ENCODE results near the gene ARHGAP45. TPM values are rescaled to one million over a fixed set of nuclear protein-coding genes. Genes with fewer than 3 reads are reported as not detected.
A peak's percentile ranks its signal among the peaks of the same experiment; 100 is the strongest.

The ARHGAP45 gene
- total RNA-seq, 2 experiments from 2014 or later, result 433 to 445 TPM

DNA sequence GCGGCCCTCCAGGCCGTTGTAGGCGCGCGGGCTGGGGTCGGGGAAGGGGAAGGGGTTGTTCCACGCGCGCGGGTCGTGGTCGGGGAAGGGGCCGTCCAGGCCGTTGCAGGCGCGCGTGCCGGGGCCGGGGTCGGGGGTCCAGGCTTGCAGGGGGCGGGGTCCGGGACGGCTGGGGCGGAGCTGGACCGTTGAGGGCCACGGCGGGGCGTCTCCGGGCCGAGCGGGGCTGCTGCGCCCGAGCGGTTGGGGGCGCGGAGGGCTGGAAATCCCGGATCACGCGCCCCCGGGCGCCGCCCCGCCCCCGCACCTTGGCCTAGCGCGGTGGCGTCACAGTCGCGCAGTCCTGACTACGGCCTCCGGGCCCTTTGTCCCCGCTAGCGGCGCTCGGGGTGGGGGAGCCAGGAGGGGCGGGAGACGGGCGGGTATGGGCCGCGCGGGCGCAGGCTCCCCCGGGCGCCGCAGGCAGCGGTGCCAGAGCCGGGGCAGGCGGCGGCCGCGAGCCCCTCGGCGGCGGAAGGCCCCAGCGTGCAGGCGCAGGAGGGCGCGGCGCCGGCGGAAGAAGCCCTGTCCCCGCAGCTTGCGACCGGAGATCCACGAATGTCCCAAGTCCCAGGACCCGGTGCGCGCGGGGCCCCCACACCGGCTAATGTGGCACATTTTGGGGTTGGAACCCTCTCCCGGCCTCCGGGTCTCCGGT, 37.5 kb downstream of the ARHGAP45 start:
- ATAC-seq, result peak; percentile 38
- Mint-ChIP-seq H3K4me1 (ENCODE audit: low read depth) (peaks cover 41% of the 10 kb centered on the region), H3K27ac (no peak overlapping the region), H3K27me3 (ENCODE audit: low read depth) (no peaks in the 10 kb centered on the region), H3K9me3 (ENCODE audit: insufficient read depth) (no peaks in the 10 kb centered on the region), H3K4me3 (peak overlapping the region; percentile 75), H3K36me3 (ENCODE audit: low read depth) (peaks cover 8% of the 10 kb centered on the region)
- peak; percentile 75 for DNase-seq
- ChIA-PET CTCF (interaction anchor here (1.1 kb wide), 1 partner anchor 9 kb away, joined by 4 read pairs; no protein-coding TSS in a partner anchor), POLR2A (interaction anchor here (0.7 to 2.2 kb wide), 4 partner anchors 10 to 75 kb away, joined by 3 to 10 read pairs (median 4); partner anchors contain the start of gene ARHGAP45)

GRCh38 chr19:1105008-1105872, 38.3 kb downstream of the ARHGAP45 start:
- ATAC-seq (no peak), DNase-seq (no peak)
- Mint-ChIP-seq H3K27ac (peak overlapping the region; percentile 55), H3K4me3 (peak overlapping the region; percentile 75), H3K27me3 (ENCODE audit: low read depth) (no peaks in the 10 kb centered on the region), H3K4me1 (ENCODE audit: low read depth) (peaks cover 34% of the 10 kb centered on the region), H3K9me3 (ENCODE audit: insufficient read depth) (no peaks in the 10 kb centered on the region), H3K36me3 (ENCODE audit: low read depth) (peaks cover 4% of the 10 kb centered on the region)
- POLR2A ChIA-PET, result interaction anchor here (0.7 to 1.0 kb wide), 2 partner anchors 29 to 65 kb away, joined by 3 read pairs; partner anchors contain the start of gene ABCA7
- CTCF ChIA-PET, result interaction anchor here (1.1 kb wide), 1 partner anchor 8 kb away, joined by 4 read pairs; no protein-coding TSS in a partner anchor

GRCh38 chr19:1105873-1106840, 39.2 kb downstream of the ARHGAP45 start:
- Mint-ChIP-seq H3K27me3 (ENCODE audit: low read depth) (no peaks in the 10 kb centered on the region), H3K27ac (peak overlapping the region; percentile 34), H3K4me3 (peak overlapping the region; percentile 58), H3K36me3 (ENCODE audit: low read depth) (peaks cover 4% of the 10 kb centered on the region), H3K9me3 (ENCODE audit: insufficient read depth) (no peaks in the 10 kb centered on the region), H3K4me1 (ENCODE audit: low read depth) (peaks cover 32% of the 10 kb centered on the region)
- ChIA-PET CTCF (no interaction called here), POLR2A (interaction anchor here (0.5 to 1.0 kb wide), 3 partner anchors 11 to 306 kb away, joined by 3 to 4 read pairs (median 3); partner anchors contain the start of gene ABCA7)
- DNase-seq (no peak), ATAC-seq (no peak)

GRCh38 chr19:1106841-1107660, 40.1 kb downstream of the ARHGAP45 start:
- CTCF ChIA-PET, result no interaction called here
- no peak overlapping the region for H3K4me3 Mint-ChIP-seq
- no peak overlapping the region for H3K27ac Mint-ChIP-seq

DNA sequence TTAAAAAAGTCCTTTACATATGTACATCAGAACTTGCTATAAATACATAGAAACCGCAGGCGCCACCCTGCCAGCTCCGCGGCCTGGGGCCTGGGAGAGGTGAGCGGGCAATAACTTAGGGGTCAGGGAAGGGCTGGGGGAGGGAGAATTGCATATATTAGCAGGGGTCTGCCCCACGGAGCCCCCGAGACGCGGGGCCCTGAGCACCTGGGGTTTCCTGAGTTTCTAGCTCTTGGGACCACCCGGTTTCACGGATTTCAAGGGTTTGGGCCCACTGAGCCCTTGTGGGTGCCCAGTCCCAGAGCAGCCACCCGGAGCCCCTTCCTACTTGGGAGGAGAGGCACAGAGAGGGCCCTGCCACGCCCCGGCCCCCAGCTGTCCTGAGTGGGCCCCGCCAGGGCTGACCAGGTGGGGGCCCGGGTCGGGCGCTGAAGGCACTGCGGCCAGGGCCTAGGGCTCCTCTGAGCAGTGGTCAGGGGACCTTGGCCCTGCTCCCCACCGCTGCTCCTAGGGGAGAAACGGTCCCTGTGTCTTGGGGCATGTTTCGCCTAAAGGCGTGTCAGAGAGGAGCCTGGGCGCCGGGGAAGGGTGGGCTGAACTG, 40.8 kb downstream of the ARHGAP45 start:
- ChIA-PET POLR2A (no interaction called here), CTCF (no interaction called here)
- Mint-ChIP-seq H3K9me3 (ENCODE audit: insufficient read depth) (no peaks in the 10 kb centered on the region), H3K36me3 (ENCODE audit: low read depth) (peaks cover 6% of the 10 kb centered on the region), H3K4me1 (ENCODE audit: low read depth) (peaks cover 18% of the 10 kb centered on the region), H3K4me3 (no peak overlapping the region), H3K27ac (no peak overlapping the region), H3K27me3 (ENCODE audit: low read depth) (no peaks in the 10 kb centered on the region)
- DNase-seq (no peak), ATAC-seq (no peak)

More at GRCh38 chr19:1106841-1107660, 40.1 kb downstream of the ARHGAP45 start:
- POLR2A ChIA-PET, result no interaction called here
- Mint-ChIP-seq H3K36me3 (ENCODE audit: low read depth) (peaks cover 6% of the 10 kb centered on the region), H3K27me3 (ENCODE audit: low read depth) (no peaks in the 10 kb centered on the region), H3K9me3 (ENCODE audit: insufficient read depth) (no peaks in the 10 kb centered on the region), H3K4me1 (ENCODE audit: low read depth) (peaks cover 24% of the 10 kb centered on the region)
- ATAC-seq (no peak), DNase-seq (no peak)

- ATAC-seq, result no peak
- no peaks in the 10 kb centered on the region for H3K9me3 Mint-ChIP-seq (ENCODE audit: insufficient read depth)
- DNase-seq, result no peak
- POLR2A ChIA-PET, result interaction anchor here (0.7 kb wide), 1 partner anchor 27 kb away, joined by 3 read pairs; no protein-coding TSS in a partner anchor
- no peak overlapping the region for H3K27ac Mint-ChIP-seq
- CTCF ChIA-PET, result no interaction called here
- H3K27me3 Mint-ChIP-seq (ENCODE audit: low read depth), result no peaks in the 10 kb centered on the region
- H3K4me3 Mint-ChIP-seq, result no peak overlapping the region
- H3K4me1 Mint-ChIP-seq (ENCODE audit: low read depth), result peaks cover 14% of the 10 kb centered on the region
- peaks cover 6% of the 10 kb centered on the region for H3K36me3 Mint-ChIP-seq (ENCODE audit: low read depth)
Measured at GRCh38 chr19:1108291-1109031, 41.5 kb downstream of the ARHGAP45 start.

- peaks cover 14% of the 10 kb centered on the region for H3K4me1 Mint-ChIP-seq (ENCODE audit: low read depth)
- POLR2A ChIA-PET, result interaction anchor here (0.7 kb wide), 1 partner anchor 28 kb away, joined by 3 read pairs; no protein-coding TSS in a partner anchor
- no peak overlapping the region for H3K4me3 Mint-ChIP-seq
- H3K9me3 Mint-ChIP-seq (ENCODE audit: insufficient read depth), result no peaks in the 10 kb centered on the region
- peaks cover 6% of the 10 kb centered on the region for H3K36me3 Mint-ChIP-seq (ENCODE audit: low read depth)
- no peak overlapping the region for H3K27ac Mint-ChIP-seq
- CTCF ChIA-PET, result no interaction called here
- no peak for ATAC-seq
- no peaks in the 10 kb centered on the region for H3K27me3 Mint-ChIP-seq (ENCODE audit: low read depth)
- DNase-seq, result no peak
Measured at GRCh38 chr19:1109032-1109551, 42.1 kb downstream of the ARHGAP45 start.

DNA sequence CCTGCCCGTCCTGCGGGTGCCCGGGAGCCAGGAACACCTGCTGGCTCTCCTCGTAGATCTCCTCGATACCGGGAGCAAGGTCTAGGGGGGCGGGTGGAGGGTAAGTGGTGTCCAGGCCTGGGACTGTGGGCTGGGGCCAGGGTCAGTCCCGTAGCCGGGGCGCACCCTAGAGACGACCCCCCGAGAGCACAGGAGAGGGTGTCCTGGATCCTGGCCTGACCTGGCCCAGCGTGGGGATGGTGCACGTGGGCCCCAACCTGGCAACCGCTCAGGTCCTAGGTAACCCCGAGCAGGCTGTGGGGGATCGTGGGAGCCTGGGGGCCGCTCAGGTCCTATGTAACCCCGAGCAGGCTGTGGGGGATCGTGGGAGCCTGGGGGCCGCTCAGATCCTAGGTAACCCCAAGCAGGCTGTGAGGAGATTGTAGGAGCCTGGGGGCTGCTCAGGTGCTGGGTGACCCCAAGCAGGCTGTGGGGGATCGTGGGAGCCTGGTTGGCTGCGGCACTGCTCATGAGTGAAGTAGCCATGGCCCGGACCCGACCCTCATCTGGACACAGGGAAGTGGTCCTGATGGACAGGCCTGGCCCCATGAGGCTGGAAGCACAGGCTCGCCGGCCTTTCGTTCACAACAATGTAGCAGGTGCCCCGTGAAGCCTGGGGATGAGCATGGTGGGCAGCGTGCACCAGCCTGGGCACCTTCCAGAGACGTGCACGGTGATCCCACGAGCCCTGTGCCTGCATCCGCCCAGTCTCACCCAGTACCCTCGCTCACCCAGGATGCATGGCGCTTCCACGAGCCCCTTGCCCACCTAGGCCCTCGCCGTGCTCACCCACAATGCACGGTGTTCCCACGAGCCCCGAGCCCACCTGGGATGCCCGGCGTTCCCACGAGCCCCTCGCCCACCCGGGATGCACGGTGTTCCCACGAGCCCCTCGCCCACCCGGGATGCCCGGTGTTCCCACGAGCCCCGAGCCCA, 43.0 kb downstream of the ARHGAP45 start:
- H3K27me3 Mint-ChIP-seq (ENCODE audit: low read depth), result no peaks in the 10 kb centered on the region
- POLR2A ChIA-PET, result no interaction called here
- ATAC-seq, result no peak

More for the DNA sequence above, 43.0 kb downstream of the ARHGAP45 start:
- no peak overlapping the region for H3K4me3 Mint-ChIP-seq
- no peak for DNase-seq
- peaks cover 6% of the 10 kb centered on the region for H3K36me3 Mint-ChIP-seq (ENCODE audit: low read depth)
- no peaks in the 10 kb centered on the region for H3K9me3 Mint-ChIP-seq (ENCODE audit: insufficient read depth)
- no peak overlapping the region for H3K27ac Mint-ChIP-seq
- CTCF ChIA-PET, result no interaction called here
- peaks cover 13% of the 10 kb centered on the region for H3K4me1 Mint-ChIP-seq (ENCODE audit: low read depth)

Data from activated CD8-positive, alpha-beta T cell treated with anti-CD3 and anti-CD28 coated beads, Interleukin-2, amount 10 ng/mL, durations not matched to agents 7 days and 5 days (primary cell).